Mesothelial cell of epicardium (in vitro differentiated cells): ENCODE data around the gene PLA2G4A. TPM values are rescaled to one million over a fixed set of nuclear protein-coding genes. Genes with fewer than 3 reads are reported as not detected.

Experiments
- DNase-seq, 2 experiments: peaks; one replicate each; pipeline ENCODE4 v3.0.0; 2021; ENCODE audit warnings: low spot score in 2 of 2; ENCODE audit not compliant: unreplicated experiment in 2 of 2
- H3K27ac Mint-ChIP-seq: 2 replicates; pipeline ENCODE4 v1.8.0; 2021; ENCODE audit warnings: mixed read lengths
- H3K27me3 Mint-ChIP-seq: 2 replicates; pipeline ENCODE4 v1.8.0; 2021; ENCODE audit warnings: low read depth, mixed read lengths
- H3K36me3 Mint-ChIP-seq: 2 replicates; pipeline ENCODE4 v1.8.0; 2021; ENCODE audit warnings: mixed read lengths
- H3K4me1 Mint-ChIP-seq: 2 replicates; pipeline ENCODE4 v1.8.0; 2021; ENCODE audit warnings: mixed read lengths
- H3K4me3 Mint-ChIP-seq: 2 replicates; pipeline ENCODE4 v1.8.0; 2021; ENCODE audit warnings: mild to moderate bottlenecking, moderate library complexity, mixed read lengths
- H3K9me3 Mint-ChIP-seq: 2 replicates; pipeline ENCODE4 v1.8.0; 2021; ENCODE audit warnings: mixed read lengths
- CTCF ChIP-seq: fragments of 200-600 bp; sonication (generic); IDR thresholded peaks from one replicate; pipeline ENCODE4 v1.5.0; 2021; ENCODE audit warnings: antibody characterized with exemption; ENCODE audit not compliant: unreplicated experiment
- total RNA-seq: library from RNA; stranded (reverse); gene quantifications from 3 replicates; pipeline ENCODE4 v1.2.1, GENCODE V29; 2021

The PLA2G4A gene
- total RNA-seq, 1 donor from 2014 or later: 12.5 TPM

GRCh38 chr1:186985889-186986491, 157.2 kb downstream of the PLA2G4A start:
- peak; percentile 83 for TF ChIP-seq CTCF
- Mint-ChIP-seq H3K36me3 (no peaks in the 10 kb centered on the region), H3K27me3 (no peaks in the 10 kb centered on the region), H3K27ac (no peak overlapping the region), H3K9me3 (no peaks in the 10 kb centered on the region), H3K4me3 (no peak overlapping the region), H3K4me1 (peaks cover 23% of the 10 kb centered on the region)
- no peak for DNase-seq

- H3K27ac Mint-ChIP-seq: no peak overlapping the region
- no peaks in the 10 kb centered on the region for H3K27me3 Mint-ChIP-seq
- no peaks in the 10 kb centered on the region for H3K36me3 Mint-ChIP-seq
- no peaks in the 10 kb centered on the region for H3K9me3 Mint-ChIP-seq
- no peak overlapping the region for H3K4me3 Mint-ChIP-seq
- peaks cover 18% of the 10 kb centered on the region for H3K4me1 Mint-ChIP-seq
- TF ChIP-seq CTCF: no peak
- DNase-seq: no peak
Observed at GRCh38 chr1:186987065-186987464, 158.3 kb downstream of the PLA2G4A start.

DNA sequence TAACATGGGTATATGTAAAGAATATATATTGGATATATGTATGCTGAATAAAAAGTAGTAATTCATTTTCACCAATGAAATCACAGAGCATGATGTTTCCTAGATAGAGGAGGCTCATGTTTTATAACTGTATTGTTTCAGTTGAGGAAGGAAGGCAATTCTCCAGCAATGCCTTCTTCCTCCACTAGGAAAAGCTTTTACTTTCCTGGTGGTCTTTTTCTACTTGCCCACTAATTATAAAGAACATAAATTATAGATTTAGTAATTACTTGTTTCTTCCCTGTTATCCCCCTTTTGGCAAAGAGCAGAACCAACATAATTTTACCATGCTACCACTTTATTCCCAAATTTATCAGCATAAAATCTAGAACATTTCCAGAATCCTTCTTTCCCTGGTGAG, 159.0 kb downstream of the PLA2G4A start:
- peak; percentile 71 for TF ChIP-seq CTCF

GRCh38 chr1:186993996-186994395, 165.2 kb downstream of the PLA2G4A start:
- no peak overlapping the region for H3K27ac Mint-ChIP-seq
- no peaks in the 10 kb centered on the region for H3K4me1 Mint-ChIP-seq
- H3K27me3 Mint-ChIP-seq: no peaks in the 10 kb centered on the region
- H3K36me3 Mint-ChIP-seq: no peaks in the 10 kb centered on the region
- no peak for DNase-seq
- no peak for TF ChIP-seq CTCF
- no peak overlapping the region for H3K4me3 Mint-ChIP-seq
- H3K9me3 Mint-ChIP-seq: no peaks in the 10 kb centered on the region

More for the DNA sequence above, 159.0 kb downstream of the PLA2G4A start:
- Mint-ChIP-seq H3K27ac (no peak overlapping the region), H3K36me3 (no peaks in the 10 kb centered on the region), H3K27me3 (no peaks in the 10 kb centered on the region), H3K4me3 (no peak overlapping the region), H3K9me3 (no peaks in the 10 kb centered on the region), H3K4me1 (peaks cover 14% of the 10 kb centered on the region)
- DNase-seq: no peak

DNA sequence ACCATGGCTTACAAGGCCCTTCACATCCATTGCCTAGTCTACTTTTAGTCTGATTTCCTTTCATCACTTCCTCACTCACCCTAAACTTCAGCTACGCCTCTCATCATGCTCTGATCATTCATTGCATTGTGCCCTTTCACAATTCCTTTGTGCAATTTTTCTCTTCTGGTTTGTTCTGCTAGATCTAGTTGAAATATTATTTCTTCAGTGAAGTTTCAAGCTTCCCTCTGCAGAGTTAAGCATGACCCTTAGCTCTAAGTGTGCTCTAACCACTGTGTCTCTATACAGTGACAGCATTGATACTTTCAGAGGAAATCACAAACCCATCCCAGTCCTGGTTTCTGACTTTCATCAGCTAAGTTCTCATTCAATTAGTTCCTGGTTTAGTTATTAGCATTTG, 166.1 kb downstream of the PLA2G4A start:
- Mint-ChIP-seq H3K9me3 (no peaks in the 10 kb centered on the region), H3K4me1 (peaks cover 3% of the 10 kb centered on the region), H3K4me3 (no peak overlapping the region), H3K27me3 (no peaks in the 10 kb centered on the region), H3K27ac (no peak overlapping the region), H3K36me3 (no peaks in the 10 kb centered on the region)
- TF ChIP-seq CTCF: no peak
- DNase-seq: no peak

GRCh38 chr1:186996816-186997215, 168.1 kb downstream of the PLA2G4A start:
- Mint-ChIP-seq H3K9me3 (no peaks in the 10 kb centered on the region), H3K4me3 (no peak overlapping the region), H3K36me3 (no peaks in the 10 kb centered on the region), H3K27me3 (no peaks in the 10 kb centered on the region), H3K4me1 (peaks cover 19% of the 10 kb centered on the region), H3K27ac (no peak overlapping the region)
- no peak for TF ChIP-seq CTCF
- DNase-seq: no peak
